ENCODE results near the gene INF2. TPM values are rescaled to one million over a fixed set of nuclear protein-coding genes. Genes with fewer than 3 reads are reported as not detected.
"Not testable (repeated sequence)": the region's sequence is repeated elsewhere in the genome, so short reads cannot be mapped to it uniquely, and the experiment has no call there.

The INF2 gene
- total RNA-seq, 1 donor from 2014 or later: 69.2 TPM

- peaks cover 7% of the 10 kb centered on the region for H3K9me3 Mint-ChIP-seq (ENCODE audit: low read depth)
- H3K36me3 Mint-ChIP-seq (ENCODE audit: insufficient read depth): no peaks in the 10 kb centered on the region
- H3K27ac Mint-ChIP-seq: peak overlapping the region; percentile 91
- no peak overlapping the region for H3K4me3 Mint-ChIP-seq (ENCODE audit: low read depth)
- H3K4me1 Mint-ChIP-seq (ENCODE audit: low read depth): peaks cover 12% of the 10 kb centered on the region
- no peak for DNase-seq (ENCODE audit: low spot score, unreplicated experiment)
- no peak for TF ChIP-seq CTCF (IDR thresholded peaks at IDR 0.05; ENCODE audit: unreplicated experiment)
- no peaks in the 10 kb centered on the region for H3K27me3 Mint-ChIP-seq
These were observed 25.3 kb upstream of the INF2 start for GRCh38 chr14:104664107-104664506.

- no peaks in the 10 kb centered on the region for H3K27me3 Mint-ChIP-seq
- H3K9me3 Mint-ChIP-seq (ENCODE audit: low read depth): peaks cover 7% of the 10 kb centered on the region
- peaks cover 12% of the 10 kb centered on the region for H3K4me1 Mint-ChIP-seq (ENCODE audit: low read depth)
- no peak for TF ChIP-seq CTCF (IDR thresholded peaks at IDR 0.05; ENCODE audit: unreplicated experiment)
- H3K36me3 Mint-ChIP-seq (ENCODE audit: insufficient read depth): no peaks in the 10 kb centered on the region
- DNase-seq (ENCODE audit: low spot score, unreplicated experiment): no peak
- H3K27ac Mint-ChIP-seq: peak overlapping the region; percentile 91
- H3K4me3 Mint-ChIP-seq (ENCODE audit: low read depth): no peak overlapping the region
These were observed 24.8 kb upstream of the INF2 start for GRCh38 chr14:104664588-104664987.

GRCh38 chr14:104665114-104665656 is 24.2 kb upstream of the INF2 start:
- H3K36me3 Mint-ChIP-seq (ENCODE audit: insufficient read depth): no peaks in the 10 kb centered on the region
- peak overlapping the region; percentile 2 for H3K4me3 Mint-ChIP-seq (ENCODE audit: low read depth)
- H3K9me3 Mint-ChIP-seq (ENCODE audit: low read depth): peaks cover 7% of the 10 kb centered on the region
- no peak for TF ChIP-seq CTCF (IDR thresholded peaks at IDR 0.05; ENCODE audit: unreplicated experiment)
- no peaks in the 10 kb centered on the region for H3K27me3 Mint-ChIP-seq
- H3K27ac Mint-ChIP-seq: peak overlapping the region; percentile 91
- DNase-seq (ENCODE audit: low spot score, unreplicated experiment): no peak
- peaks cover 12% of the 10 kb centered on the region for H3K4me1 Mint-ChIP-seq (ENCODE audit: low read depth)

GRCh38 chr14:104665657-104666522 is 23.5 kb upstream of the INF2 start:
- Mint-ChIP-seq H3K4me1 (ENCODE audit: low read depth) (peaks cover 12% of the 10 kb centered on the region), H3K36me3 (ENCODE audit: insufficient read depth) (no peaks in the 10 kb centered on the region), H3K9me3 (ENCODE audit: low read depth) (peaks cover 7% of the 10 kb centered on the region), H3K4me3 (ENCODE audit: low read depth) (no peak overlapping the region), H3K27ac (peak overlapping the region; percentile 91), H3K27me3 (no peaks in the 10 kb centered on the region)
- peak; percentile 43 for TF ChIP-seq CTCF (IDR thresholded peaks at IDR 0.05; ENCODE audit: unreplicated experiment)
- peak; percentile 56 for DNase-seq (ENCODE audit: low spot score, unreplicated experiment)

- Mint-ChIP-seq H3K27ac (peak overlapping the region; percentile 91), H3K4me1 (ENCODE audit: low read depth) (peaks cover 12% of the 10 kb centered on the region)
- not testable (repeated sequence) for H3K27me3 Mint-ChIP-seq; DNase-seq (ENCODE audit: low spot score, unreplicated experiment); H3K36me3 Mint-ChIP-seq (ENCODE audit: insufficient read depth); H3K4me3 Mint-ChIP-seq (ENCODE audit: low read depth); H3K9me3 Mint-ChIP-seq (ENCODE audit: low read depth)
These were observed 22.9 kb upstream of the INF2 start for GRCh38 chr14:104666523-104666895.
